ENCODE results near the gene TCF15.

Gene TCF15

DNA sequence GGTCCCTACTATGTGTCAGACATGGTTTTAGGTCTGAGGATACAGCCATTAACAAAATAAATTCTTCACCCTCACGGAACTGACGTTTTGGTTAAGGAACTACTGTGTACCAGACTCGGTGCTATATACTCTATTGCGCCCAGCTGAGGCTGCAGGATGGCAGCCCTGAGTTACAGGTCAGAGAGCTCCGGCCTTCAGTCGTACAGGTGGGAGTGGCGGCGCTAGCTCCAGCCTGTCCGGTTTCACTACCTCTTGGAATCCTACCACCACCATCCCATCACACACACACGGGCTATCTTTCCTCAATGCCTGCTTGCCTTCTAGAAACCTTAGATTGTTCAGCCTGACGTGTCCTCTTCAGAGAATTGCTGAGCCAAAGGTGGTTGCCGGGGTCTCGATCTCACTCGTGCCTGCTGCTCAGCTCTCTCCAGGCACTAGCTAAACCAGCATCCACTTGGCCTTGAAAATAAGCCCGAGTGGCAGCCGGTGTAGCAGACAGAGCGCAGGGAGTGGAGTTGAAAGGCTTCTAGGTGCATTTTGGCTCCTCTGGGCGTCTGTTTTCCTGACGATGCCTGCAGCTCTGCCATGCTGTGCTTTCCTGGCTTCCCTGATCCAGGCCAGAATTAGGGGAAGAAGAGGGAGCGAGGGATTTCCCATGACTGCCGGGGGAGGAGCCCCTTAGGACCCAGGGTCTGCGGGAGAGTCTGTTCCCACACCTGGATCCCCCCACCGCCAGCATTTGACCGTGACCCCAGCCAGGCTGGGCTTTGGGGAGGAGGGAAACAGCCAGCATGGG lies 1.1 kb upstream of the TCF15 start:
- no peak for DNase-seq (ENCODE audit: low read depth in 2 of 2)

DNA sequence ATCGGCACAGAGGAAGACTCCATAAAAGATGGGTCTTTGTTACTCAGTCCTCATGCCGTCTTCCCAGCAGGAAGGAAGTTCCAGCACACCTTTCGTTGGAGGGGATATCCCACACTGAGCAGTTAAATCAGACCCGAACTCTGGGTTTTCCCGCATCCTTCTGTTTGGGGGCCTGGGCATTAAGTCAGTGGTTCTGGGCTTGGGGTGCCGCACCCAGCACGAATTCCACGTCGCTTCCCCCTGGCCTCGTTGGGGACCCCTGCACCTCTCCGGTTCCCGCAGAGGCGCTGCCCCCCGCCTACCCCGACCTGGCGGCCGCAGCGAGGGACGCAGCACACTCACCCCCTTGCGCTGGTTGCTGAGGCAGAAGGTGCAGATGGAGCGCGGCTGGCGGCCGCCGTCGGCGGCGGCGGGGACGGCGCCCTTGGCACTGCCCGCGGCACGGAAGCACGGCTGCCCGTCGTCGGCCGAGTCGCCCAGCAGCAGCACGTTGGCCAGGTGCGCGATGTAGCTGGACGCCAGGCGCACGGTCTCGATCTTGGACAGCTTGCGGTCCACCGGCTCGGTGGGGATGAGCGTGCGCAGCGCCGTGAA lies 641 bp downstream of the TCF15 start:
- DNase-seq (ENCODE audit: low read depth in 2 of 2) = no peak

DNA sequence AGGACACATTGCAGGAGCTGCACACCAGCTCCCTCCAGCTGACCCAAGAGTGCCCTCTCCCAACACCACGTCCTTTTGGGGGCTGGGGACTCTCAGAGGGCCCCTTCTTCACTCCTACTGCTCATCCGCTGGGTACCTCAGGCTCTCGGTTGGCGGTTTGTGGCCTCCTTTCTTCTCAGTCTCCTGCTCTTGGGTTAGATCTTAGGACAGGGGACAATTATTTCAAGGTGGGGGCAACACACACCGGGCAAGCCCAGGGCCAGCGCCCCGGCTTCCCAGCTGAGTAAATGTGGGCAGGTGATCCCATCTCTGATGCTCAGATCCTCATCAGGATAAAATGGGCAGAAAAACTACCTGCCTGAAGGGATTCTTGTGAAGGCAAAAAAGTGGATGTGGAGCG lies 1.1 kb downstream of the TCF15 start:
- no peak for DNase-seq (ENCODE audit: low read depth in 2 of 2)

DNA sequence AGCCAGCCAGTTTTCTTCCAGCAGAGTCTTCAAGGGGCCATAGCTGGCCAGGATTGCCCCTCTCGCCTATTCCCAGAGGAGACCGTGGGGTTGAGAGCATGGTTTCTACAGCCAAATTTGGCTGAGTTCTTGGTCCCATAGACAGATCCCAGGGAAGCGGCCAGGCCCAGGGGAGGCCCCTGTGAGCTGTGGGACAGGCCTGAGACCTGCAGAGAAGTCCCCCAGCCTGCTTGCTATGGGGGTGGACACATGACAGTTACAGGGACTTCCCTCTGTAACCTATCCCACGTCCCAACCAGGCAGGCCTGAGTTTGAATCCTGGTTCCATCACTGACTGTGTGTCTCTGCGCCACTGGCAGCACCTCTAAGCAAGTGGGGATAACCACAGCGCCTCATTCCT lies 2.6 kb downstream of the TCF15 start:
- no peak for DNase-seq (ENCODE audit: low read depth in 2 of 2)

DNA sequence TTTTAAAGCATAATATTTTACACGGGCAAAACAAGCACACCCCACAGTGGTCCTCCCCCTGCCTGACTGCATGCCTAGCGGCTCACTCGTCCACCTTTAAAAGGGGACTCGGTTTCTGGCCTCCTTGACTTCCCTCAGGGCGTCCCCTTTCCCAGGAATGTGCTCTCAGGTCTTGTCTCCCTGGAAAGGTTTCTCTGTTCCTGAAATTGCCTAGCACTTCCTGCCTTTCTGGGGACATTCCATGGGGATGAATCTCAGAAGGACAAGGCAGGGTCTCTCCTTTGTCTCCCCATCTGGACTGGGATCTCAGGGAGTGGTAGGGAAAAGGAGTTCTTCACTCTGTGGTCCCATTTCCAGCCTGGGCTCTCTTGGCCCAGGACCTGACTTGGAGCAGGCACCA lies 4.9 kb downstream of the TCF15 start:
- no peak for DNase-seq (ENCODE audit: low read depth in 2 of 2)

DNA sequence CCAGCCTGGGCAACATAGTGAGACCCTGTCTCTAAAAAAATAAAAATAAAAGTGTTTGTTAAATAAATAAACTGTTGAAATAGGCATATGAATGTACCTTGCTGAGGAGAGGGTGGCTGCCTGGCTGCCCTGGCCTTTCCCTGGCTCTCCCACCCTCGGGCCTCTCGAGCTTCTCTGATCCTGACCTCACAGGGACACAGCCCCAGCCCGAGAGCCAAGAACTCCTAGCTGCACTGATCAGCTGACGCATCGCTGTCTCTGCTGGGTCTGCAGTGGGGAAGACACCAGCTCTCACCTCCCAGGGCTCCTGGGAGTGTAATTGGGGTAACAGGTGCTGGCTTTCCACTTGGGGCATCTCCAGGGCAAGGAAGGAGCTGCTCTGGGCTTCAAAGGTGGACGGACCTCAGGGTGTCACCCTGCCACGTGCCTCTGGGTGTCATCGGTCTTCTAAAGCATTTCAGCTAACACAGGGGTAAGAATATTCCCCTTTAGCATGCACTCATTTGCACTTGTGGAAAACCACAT lies 6.9 kb downstream of the TCF15 start:
- no peak for DNase-seq (ENCODE audit: low read depth in 2 of 2)

DNA sequence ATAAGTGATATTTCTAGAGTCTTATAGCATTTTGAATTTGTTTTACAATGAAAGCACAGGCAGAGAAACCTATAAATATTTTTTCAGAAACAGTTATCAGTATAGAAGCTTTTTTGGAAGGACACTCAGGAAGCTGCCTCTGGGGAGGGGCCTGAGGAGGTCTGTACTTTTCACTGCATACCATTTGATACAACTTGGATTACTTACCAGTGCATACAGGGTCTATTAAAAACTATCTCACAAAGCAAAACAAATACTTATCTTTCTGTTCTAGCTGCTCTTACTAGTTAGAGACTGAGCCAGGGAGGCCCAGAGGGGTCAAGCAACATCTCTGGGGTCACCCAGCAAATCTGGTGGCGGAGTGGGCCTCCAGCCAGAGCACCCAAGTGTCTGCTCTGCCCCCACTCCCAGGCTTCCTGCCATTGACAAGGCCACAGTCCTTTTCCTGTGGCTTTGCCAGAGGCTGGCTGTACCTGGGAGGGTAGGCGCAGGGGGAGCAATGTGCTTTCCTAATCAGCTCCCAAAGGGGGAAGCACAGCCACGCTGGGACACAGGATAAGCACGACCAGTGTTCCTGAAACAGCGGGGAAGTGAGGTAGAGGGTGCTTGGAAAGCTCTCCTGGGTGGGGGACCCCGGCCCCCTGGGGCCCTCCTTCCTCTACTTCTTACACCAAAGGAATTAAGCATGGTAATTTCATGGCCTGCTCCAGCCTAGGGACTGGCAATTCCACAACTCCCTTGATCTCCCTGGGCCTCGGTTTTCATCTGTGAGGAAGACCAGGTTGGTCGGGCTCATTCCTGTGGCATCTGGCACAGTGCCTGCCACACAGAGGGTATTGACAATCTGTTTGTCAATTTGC lies 7.8 kb downstream of the TCF15 start:
- no peak for DNase-seq (ENCODE audit: low read depth in 2 of 2)

DNA sequence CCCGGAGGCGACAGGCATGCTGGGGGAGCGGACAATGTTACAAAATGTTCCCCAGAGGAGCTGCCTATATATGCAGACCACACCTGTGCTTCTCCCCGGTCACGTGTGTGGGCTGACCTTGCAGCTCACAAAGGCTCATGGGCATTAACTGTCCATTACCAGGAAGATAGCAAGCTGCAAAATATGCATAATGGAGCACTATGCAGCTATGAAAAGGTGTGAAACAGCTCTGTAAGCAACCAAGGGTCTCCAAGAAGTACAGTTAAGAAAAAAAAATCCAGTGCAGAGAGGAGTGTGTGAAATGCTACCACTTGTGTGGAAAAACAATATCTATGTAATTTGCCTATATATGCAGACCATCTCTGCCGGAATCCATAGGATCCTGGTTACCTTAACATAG lies 9.4 kb downstream of the TCF15 start:
- DNase-seq (ENCODE audit: low read depth in 2 of 2) = no peak

DNA sequence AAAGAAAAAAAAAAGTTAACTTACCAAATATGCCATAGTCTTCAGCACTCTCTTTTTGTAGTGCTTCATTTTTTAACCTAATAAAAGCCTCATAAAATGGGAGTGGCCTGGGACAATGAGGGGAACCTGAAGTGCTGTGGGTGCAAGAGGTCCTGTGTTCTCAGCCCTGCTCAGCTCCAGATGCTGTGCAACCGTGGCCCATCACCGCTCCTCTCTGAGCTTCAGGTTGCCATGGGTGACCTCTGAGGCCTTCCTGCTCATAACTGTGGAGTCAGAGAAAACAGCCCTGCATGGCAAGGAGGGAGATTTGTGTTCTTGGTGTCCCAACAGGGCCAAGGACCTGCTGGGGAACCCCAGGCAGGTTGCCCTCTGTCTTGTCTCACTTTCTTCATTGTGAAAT lies 10.0 kb downstream of the TCF15 start:
- no peak for DNase-seq (ENCODE audit: low read depth in 2 of 2)

DNA sequence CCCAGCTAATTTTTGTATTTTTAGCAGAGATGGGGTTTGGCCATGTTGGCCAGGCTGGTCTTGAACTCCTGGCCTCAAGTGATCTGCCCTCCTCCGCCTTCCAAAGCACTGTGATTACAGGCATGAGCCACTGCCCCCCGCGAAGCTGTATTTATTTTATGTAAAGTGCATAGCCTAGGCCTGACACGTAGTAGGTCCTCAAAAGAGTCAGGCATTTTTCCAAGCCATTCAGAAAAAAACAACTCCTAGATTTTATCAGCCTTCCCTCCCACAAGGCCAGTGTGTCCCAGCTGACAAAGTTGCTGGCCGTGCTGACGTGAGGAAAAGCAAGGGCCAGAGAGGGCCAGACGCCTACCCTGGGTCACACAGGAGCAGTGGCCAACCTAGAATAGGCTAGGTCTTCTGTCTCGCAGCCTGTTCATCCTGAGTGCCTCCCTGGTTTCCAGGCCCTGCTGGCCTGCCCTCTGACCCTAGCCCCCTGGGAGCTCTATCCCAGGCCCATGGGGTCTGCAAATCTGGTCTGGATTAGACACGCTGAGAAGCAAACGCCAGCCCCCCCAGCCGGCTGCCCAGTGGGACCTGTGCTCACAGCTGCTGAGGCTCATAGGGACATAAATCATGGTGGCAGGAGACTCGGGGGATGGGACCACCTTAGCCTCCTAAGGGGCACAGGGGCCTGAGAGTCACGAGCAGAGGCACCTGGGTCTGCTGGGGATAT lies 11.8 kb downstream of the TCF15 start:
- no peak for DNase-seq (ENCODE audit: low read depth in 2 of 2)

DNA sequence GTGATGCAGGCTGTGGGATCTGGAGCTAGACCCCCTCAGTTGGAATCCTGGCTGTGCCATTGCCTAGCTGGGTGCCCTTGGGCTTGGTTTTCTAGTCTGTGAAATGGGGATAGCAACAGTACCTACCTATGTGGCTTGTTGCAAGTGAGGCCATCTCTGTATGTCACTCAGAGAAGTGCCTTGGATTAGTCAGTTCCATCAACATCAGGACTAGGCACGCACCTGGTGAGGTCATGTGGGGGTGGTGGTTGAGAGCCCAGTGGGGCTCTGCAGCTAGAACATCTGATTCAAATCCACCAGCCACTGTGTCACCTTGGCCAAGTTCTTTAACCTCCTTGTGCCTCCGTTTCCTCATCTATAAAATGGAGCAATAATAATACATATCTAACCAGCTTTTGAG lies 12.5 kb downstream of the TCF15 start:
- no peak for DNase-seq (ENCODE audit: low read depth in 2 of 2)

DNA sequence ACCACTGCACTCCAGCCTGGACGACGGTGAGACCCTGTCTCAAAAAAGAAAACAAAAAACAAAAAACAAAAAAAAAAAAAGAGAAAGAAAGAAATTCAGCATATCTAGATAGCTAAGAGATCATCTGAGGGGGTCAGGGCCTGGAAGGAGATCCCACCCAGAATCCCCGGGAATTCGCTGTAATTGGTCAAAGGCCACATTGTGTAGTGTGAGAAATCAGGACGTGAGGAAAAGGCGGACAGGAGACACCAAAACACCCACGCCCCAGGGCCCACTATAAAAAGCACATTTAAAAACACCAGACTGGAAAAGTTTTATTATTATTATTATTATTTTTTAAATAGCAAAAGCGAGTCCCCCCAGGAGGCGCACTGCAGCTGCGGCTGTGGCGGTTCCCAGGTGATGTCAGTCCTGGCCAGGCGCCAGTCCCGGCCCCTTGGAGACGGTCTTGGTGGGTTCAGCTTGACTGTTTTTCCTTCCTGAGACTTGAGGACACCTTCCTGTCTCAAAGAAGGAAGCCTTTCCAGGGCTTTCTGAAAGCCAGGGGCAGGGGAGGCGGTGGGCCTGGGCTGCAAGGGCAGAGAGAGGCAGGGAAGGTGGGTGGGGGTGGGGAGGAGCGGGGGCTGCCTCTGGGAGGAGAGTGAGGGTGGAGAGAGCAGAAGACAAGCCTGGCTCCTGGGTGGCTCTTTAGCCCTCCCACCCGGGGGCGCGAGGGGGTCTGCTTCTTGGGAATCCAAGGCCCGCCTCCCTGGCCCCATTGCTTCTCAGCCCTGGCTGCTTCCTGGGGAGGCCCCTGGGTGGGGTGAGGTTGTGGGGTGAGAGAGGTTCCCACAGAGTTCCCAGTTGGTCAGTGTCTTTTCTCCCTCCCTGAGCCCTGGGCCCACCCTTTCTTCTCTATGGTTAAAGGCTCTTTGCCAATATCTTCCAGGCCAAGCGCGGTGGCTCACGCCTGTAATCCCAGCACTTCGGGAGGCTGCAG lies 14.5 kb downstream of the TCF15 start:
- no peak for DNase-seq (ENCODE audit: low read depth in 2 of 2)

DNA sequence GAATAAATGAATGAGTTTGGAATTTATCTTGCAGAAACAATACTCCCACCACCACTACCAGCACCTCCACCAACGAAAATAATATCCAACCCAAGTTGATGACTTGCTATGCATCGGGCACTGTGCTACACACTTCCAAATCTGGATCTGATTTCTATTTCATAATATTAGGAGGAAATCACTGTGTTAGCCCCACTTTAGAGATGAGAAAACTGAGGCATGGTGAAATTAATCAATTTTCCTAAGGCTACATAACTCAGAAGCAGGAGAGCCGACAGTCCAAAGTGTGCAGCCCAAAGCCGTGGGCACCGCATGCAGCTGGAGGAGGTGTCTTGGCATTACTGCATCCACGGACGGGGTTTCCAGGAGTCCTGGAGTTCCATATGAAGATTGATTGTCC lies 17.6 kb downstream of the TCF15 start:
- no peak for DNase-seq (ENCODE audit: low read depth in 2 of 2)

DNA sequence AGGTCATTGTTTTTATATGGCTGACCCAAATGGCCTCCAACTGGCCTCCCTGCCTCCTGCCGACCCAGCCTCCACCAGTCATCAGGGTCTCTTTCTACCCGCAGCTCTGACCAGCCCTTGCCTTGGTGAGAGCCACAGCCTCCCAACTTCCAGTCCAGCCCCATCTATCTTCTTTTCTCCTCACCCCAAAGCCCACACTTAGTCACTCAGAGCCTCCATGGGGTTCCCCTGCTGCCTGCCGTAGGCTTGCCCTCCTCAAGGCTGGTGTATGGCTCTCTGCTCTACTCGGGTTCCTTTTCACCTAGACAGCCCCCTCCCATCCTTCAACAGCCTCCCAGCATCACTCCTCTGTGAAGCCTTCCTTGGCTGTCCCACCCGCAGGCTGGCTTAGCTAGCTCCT lies 18.2 kb downstream of the TCF15 start:
- no peak for DNase-seq (ENCODE audit: low read depth in 2 of 2)

DNA sequence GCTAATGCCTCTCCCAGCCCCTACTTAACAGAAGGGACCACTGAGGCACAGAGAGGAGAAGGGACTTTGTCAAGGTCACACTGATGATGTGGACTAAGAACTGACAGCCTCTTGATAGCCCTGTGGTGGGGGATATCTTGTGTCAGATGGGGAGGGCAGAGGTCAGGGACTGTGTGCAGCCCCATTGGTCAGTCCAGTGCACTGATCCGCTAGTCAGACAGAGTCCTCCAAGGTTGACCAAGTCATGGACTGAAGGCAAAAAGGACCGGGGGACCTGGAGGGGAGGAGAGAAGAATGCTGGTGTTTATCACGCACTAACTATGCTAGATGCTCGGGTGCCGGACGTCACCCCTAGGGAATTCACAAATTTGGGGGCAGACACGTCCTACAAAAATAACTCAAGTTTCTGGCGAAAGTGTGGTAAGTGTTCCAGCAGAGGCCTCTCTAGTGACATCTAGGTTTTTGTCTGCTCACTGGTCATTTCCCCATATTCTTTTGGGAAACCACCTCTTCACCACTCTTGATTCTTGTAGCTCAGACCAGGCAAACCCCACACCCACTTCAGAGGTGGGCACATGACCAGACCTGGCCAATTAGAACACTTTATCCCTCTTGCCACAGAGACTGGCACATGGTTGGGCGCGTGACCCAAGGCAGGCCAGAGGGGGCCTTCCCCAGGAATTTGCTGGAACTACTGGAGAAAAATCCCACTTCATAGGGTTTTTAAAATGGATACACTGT lies 21.0 kb downstream of the TCF15 start:
- no peak for DNase-seq (ENCODE audit: low read depth in 2 of 2)

DNA sequence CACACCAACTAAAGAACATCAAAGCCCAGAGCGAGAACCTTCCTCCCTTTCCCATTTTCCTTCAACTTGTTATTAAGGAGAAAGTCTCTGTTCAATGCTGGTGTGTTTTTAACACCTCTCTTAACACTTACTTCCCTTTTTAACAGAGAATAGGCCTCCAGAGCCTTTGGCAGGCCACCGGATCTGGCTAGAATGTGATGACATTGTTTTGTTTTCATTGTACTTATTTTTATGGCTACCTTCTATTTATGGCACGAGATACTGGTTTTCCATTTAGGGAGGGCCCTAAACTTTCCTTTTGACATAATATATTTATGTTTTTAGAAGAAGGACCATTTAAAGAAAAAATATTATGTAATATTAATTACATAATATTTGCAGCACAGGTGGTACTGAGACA lies 21.6 kb downstream of the TCF15 start:
- no peak for DNase-seq (ENCODE audit: low read depth in 2 of 2)

DNA sequence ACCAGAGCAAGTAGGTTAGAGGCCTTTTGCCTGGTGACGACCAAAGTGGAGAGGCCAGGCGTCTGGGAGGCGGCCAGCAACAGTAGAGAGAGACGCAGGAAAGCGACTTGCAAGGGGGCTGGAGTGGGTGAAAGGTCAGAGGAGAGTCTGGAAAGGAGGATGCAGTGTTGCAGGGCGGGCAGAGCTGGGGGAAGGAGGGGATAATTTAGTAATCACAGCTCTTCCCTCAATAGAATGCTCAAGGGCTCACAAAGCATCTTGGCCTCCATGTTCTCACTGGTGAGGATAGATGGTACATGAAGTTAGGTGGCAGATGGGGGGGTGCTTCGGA lies 25.2 kb downstream of the TCF15 start:
- DNase-seq (ENCODE audit: low read depth in 2 of 2) = no peak

DNA sequence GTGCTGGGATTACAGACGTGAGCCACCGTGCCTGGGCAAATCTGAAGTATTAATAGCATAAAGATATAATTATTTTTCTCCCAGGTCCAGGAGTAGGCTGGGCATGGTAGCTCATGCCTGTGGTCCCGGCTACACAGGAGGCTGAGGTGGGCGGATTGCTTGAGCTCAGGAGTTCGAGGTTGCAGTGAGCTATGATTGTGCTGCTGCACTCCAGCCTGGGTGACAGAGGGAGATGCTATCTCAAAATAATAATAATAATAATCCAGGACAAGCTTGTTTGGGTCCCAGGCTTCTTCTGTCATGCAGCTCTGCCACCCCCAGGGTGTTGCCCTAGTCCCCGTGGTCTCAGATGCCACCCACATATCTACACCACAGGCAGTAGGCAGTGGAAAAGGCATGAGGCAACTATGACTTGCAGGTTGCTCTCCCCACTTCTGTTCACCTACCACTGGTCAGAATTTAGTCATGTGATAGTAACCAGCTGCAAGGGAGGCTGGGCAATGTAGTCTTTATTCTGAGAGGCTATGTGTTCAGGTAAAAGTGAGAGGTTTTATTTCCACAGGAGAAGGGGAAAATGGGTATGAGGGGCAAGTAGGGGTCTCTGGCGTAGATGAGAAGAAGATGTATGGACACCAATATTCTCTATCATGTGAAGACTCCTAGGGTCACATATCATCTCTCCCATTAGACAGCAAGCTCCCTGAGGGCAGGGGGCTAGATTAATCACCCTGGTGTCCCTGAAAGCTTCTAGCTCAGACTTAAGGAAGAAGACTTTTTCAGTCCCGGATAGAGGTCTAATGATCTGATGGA lies 25.7 kb downstream of the TCF15 start:
- no peak for DNase-seq (ENCODE audit: low read depth in 2 of 2)

DNA sequence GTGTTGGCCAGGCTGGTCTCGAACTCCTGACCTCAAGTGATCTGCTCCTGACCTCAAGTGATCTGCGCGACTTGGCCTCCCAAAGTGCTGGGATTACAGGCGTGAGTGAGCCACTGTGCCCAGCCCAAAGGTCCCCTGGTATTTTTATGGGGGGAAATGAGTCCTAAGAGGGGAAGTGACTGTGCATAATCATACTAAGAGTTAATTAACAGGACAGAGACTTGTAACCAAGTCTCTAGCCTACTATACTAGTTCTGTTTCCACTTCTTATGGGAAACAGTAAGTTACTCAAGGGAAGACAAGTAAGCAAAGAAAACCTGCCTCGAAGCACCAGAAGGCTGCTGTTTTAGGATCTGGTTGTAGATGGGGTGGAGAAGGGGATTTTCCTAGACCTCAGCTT lies 27.9 kb downstream of the TCF15 start:
- DNase-seq (ENCODE audit: low read depth in 2 of 2) = no peak

All from activated CD8-positive, alpha-beta memory T cell treated with anti-CD3 and anti-CD28 coated beads for 4 hours (primary cell).